Dermis blood vessel endothelial cell (primary cell): ENCODE measurements around the gene ATP2C2. TPM values are rescaled to one million over a fixed set of nuclear protein-coding genes. Genes with fewer than 3 reads are reported as not detected.
"Not testable (repeated sequence)": the region's sequence is repeated elsewhere in the genome, so short reads cannot be mapped to it uniquely, and the experiment has no call there.

Experiments
- DNase-seq: peaks from one replicate; pipeline ENCODE4 v3.0.0; 2010
- total RNA-seq: library from RNA; depleted of rRNA; stranded (reverse); fragments of >200 nt; gene quantifications from 2 replicates; pipeline ENCODE4 v1.2.3, GENCODE V29; 2014

The ATP2C2 gene
- total RNA-seq, 1 donor from 2014 or later, result not detected

DNA sequence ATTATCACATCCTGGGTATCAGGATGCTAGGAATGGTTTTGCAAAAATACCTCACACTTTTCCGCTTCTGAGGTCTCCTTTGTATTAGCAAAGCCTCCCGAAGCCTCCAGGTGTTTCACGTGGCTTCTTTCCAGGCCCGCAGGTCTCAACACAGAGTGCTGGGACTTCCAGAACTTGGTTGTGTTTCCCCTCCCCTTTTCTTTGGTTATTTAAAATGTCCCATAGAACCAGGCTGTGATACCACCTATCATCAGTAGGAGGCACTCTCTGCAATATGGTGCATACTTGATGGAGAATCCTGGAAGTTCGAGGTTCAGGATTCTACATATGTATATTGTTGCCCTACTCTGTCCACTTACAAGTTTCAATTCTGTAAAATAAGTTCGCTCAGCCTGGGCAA is 28.8 kb downstream of the ATP2C2 start:
- DNase-seq, result no peak

DNA sequence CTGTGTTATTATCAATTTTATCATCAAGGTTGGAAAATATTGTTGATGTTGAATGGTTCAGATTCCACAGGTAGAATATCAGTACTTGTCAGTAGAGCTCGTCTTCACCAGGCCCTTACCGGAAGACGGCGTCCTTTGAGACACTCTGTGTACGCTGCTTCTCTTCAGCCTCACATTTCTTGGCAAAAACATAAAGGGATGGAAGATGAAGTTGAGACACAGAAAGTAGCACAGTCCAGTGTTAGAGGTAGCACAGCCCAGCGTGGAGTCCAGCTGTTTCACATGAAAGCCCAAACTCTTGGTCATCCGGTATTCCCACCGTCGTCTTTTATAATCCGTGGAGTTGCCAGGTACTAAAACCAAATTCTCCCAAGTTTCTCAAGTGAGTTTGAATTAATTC is 30.4 kb downstream of the ATP2C2 start:
- DNase-seq, result no peak

DNA sequence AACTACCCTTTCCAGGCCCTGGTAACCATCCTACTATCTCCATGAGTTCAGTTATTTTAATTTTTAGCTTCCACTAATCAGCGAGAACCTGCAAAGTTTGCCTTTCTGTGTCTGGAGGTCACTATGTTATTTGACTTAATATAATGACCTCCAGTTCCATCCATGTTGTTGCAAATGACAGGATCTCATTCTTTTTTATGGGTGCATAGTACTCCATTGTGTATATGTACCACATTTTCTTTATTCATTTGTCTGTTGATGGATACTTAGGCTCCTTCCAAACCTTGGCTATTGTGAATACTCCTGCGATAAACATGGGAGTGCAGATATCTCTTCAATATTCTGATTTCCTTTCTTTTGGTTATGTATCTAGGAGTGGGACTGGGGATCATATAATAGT is 31.6 kb downstream of the ATP2C2 start:
- not testable (repeated sequence) for DNase-seq

DNA sequence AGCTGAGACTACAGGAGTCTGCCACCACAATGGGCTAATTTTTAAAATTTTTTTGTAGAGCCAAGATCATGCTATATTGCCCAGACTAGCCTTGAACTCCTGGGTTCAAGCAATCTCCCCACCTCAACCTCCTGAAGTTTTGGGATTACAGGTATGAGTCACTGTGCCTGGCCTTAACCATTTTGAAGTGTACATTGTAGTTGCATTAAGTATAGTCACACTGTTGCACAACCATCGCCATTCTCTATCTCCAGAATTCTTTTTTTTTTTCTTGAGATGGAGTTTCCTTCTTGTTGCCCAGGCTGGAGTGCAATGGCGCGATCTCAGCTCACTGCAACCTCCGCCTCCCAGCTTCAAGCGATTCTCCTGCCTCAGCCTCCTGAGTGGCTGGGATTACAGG is 35.1 kb downstream of the ATP2C2 start:
- DNase-seq, result not testable (repeated sequence)

- DNase-seq, result no peak
Observed at GRCh38 chr16:84404324-84404723, 36.0 kb downstream of the ATP2C2 start.

DNA sequence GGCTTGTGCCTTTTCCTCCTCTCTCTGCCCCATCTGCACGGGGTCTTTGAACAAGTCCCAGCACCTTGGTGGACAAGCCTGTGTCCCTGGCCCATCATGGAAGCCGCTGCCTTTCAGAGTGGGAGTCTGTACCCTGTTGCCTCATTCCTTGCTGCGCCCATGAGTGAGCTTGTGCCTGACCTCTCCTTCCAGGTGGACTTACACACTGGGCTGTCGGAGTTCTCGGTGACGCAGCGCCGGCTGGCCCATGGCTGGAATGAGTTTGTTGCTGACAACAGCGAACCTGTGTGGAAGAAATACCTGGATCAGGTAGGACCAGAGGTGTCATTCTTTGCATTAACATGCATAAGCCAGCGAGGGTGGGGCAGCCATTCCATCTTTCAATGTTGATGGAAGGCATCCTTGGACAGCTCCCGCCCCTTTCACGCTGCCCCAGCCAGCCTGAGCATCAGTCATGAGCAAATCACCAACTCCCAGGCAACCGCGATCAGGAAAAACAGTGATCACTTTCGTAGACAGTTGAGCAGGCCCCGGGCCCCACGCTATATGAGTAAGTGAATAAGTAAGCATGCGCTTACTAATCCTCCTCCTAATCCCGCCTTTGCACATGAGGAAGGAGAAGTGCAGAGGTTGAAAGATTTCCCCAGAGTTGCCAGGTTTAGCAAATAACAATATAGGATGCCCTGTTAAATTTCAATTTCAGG is 36.8 kb downstream of the ATP2C2 start:
- DNase-seq, result no peak

- no peak for DNase-seq
Observed at GRCh38 chr16:84406006-84406963, 37.9 kb downstream of the ATP2C2 start.

DNA sequence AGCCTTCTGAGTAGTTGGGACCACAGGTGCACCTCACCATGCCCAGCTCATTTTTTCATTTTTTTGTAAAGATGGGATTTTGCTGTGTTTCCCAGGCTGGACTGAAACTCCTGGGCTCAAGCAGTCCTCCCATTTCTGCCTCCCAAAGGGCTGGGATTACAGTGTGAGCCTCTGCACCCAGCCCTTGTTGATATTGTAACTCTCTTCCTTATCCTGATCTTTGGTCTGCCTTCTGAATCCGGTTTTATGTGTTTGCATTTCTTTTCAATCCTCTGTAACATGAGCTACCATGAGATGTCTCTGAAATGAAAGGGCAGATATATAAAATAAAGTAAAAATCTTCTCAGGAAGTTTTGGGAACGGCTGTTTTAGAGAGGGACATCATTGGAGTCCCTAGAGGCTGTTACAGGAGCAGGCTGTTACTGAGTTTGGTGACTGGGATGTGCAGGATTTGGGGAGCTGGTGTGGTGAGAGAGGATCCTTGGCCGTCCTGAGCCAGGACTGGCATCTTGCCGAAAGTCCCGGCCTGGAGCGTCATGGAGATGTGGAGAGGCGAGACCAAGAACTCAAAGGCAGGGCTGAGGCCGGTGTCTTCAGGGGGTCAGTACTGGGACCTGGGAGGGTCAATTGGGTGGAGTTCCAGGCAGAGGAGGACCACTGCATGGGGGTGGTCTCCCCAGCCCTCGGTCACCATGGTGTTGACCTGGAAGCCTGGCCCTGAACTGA is 39.4 kb downstream of the ATP2C2 start:
- no peak for DNase-seq

GRCh38 chr16:84408314-84408690 is 40.0 kb downstream of the ATP2C2 start:
- DNase-seq, result no peak

GRCh38 chr16:84408856-84409255 is 40.5 kb downstream of the ATP2C2 start:
- no peak for DNase-seq

- DNase-seq, result no peak
Observed at GRCh38 chr16:84410361-84411138, 42.2 kb downstream of the ATP2C2 start.

DNA sequence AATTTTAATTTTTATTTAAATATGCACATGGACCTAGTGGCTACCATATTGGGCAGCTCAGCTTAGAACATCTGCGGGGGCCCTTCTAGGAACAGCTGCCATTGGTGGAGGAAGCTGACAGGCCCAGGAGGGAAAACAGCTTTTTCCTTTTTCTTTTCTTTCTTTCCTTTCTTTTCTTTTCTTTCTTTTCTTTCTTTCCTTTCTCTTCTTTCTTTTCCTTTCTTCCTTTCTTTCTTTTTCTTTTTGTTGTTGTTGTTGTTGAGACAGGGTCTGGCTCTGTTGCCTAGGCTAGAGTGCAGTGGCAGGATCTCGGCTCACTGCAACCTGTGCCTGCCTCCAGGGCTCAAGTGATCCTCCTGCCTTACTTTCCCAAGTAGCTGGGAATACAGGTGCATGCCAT is 43.4 kb downstream of the ATP2C2 start:
- DNase-seq, result no peak

DNA sequence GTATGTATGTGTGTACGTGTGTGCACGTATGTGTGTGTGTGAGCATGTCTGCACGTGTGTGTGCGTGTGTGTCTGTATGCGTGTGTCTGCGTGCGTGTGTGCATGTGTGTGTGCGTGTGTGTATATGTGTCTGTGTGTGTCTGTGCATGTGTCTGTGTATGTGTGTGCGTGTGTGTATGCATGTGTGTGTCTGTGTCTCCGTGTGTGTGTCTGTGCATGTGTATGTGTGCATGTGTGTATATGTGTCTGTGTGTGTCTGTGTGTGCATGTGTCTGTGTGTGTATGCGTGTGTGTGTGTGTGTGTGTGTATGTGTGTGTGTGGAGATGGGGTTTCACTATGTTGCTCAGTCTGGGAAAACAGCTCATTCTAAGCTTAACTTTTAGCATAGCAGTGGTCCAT is 43.9 kb downstream of the ATP2C2 start:
- no peak for DNase-seq

DNA sequence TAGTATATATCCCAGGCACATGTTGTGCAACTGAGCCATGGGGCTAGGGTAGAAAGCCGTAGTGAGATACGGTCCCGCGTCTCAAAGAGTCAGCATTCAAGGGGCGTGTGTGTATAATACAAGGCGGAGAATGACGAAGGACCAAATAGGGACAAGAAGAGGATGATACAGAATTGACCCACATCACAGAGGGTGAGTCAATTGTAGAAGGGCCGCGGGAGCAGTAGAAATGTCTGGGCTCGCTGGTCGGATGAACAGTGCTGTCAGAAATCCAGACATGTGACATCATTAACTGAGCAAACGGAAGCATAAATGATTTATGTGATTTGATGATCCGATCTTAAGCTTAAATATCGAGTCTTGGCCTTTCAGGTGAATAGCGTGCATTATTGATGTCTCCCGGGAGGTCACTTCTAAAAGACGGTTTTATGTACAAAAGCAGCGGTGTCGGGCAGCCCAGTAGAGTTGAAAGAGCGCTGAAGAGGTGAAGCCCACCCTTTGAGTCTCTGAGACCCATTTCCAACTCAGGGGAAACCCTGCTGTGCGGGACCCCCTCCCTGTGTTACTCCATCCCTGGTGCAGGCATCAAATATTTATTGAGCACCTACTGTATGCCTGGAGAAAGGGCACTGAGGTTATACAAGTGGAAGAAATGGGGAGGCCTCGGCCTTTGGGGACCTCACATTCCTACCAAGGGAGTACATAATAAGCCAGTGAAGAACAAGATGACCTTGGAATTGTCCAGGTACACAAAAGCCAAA is 45.1 kb downstream of the ATP2C2 start:
- no peak for DNase-seq

- no peak for DNase-seq
Observed at GRCh38 chr16:84414789-84415326, 46.5 kb downstream of the ATP2C2 start.

DNA sequence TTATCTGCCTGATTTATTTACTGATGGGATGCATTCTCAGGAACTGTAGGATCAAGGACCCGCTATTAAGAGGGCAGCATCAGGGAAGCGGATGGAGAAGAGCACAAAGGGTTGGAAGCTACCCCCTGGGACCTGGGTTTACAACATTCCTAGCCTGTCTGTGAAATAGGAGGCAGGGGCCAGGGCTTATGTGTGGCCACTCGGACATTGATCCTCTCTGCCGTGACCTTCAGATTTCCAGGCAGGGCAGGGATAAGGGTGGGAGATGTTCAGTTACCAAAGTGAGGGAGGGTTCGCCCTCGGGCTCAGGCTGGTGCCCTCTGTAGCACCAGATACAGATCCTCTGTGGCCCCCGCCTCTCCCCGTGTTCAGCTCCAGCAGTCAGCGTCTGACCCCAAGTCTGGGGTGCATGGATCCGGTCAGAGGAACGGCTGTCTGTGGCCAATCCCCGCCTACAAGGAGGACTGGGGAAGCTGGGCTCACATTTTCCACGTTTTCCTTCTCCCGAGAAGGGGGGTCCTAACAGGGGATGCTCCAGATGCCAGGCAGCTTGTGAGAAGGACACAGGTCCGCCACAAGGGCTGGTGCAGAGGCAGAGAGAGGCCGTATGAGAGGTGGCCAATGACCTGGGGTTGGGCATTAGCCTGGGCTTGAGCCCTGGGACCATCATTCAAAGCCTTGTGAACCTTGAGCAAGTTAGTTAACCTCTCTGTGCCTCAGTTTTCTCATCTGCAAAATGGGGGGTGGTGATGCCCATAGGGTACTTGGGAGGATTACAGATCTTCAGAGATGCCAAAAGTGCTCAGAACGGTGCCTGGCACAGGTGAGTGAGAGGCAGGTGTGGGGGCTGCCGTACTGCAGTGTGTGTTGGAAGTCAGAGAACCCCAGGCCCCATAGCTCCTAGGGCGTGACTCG is 48.3 kb downstream of the ATP2C2 start:
- DNase-seq, result no peak

- no peak for DNase-seq
Observed at GRCh38 chr16:84418056-84418849, 49.9 kb downstream of the ATP2C2 start.

GRCh38 chr16:84419730-84420129 is 51.4 kb downstream of the ATP2C2 start:
- DNase-seq, result no peak

- not testable (repeated sequence) for DNase-seq
Observed at GRCh38 chr16:84420556-84420955, 52.2 kb downstream of the ATP2C2 start.
